HL-60 (cell line): ENCODE results near the gene TBC1D4.
A peak's percentile ranks its signal among the peaks of the same experiment; 100 is the strongest.

Source experiments
- POLR2AphosphoS5 ChIP-seq: IDR thresholded peaks from 2 replicates; pipeline ENCODE4 v1.6.1; 2012; ENCODE audit warnings: low read depth
- SPI1 ChIP-seq: IDR thresholded peaks from 2 replicates; pipeline ENCODE4 v1.6.1; 2012; ENCODE audit warnings: low read depth, mild to moderate bottlenecking, borderline replicate concordance
- TF ChIP-seq, protein P1 (sequence below): IDR thresholded peaks from one replicate; pipeline ENCODE4 v1.5.1; 2011; ENCODE audit warnings: low read length, control low read depth, inconsistent platforms; ENCODE audit not compliant: insufficient read depth
- TF ChIP-seq, protein P2 (sequence below): IDR thresholded peaks from 2 replicates; pipeline ENCODE4 v1.6.1; 2012; ENCODE audit warnings: low read depth; ENCODE audit not compliant: insufficient replicate concordance

DNA sequence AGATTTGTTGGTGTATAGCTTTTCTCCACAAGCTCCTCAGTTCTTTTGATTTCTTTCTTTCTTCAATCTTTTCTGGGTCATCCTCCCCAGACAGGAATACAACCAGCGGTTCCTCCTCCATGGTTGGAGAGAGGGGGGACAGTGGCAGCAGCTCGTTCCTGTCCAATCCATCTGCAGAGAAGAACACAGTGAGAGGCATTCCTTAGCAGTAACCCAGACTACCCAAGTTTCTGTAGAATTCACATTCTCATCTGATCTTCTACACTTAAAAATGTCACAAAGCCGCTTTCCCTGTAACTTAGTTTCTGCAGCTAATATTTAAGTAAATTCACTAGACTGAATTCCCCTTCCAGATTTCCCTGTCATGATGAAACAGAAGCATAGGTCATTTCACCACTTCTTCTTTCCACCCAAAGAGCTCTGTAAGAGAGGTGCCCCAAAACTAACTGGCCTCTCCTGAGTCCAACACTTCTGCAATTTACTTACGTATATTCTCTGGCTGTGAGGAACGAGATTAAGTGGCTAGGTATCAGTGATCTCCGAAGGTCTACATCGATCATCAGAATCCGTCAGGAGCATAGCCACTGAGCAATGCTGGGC, 171.9 kb downstream of the TBC1D4 start:
- TF ChIP-seq, protein P1, sequence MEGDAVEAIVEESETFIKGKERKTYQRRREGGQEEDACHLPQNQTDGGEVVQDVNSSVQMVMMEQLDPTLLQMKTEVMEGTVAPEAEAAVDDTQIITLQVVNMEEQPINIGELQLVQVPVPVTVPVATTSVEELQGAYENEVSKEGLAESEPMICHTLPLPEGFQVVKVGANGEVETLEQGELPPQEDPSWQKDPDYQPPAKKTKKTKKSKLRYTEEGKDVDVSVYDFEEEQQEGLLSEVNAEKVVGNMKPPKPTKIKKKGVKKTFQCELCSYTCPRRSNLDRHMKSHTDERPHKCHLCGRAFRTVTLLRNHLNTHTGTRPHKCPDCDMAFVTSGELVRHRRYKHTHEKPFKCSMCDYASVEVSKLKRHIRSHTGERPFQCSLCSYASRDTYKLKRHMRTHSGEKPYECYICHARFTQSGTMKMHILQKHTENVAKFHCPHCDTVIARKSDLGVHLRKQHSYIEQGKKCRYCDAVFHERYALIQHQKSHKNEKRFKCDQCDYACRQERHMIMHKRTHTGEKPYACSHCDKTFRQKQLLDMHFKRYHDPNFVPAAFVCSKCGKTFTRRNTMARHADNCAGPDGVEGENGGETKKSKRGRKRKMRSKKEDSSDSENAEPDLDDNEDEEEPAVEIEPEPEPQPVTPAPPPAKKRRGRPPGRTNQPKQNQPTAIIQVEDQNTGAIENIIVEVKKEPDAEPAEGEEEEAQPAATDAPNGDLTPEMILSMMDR = no peak
- TF ChIP-seq SPI1 (peak; percentile 85), POLR2AphosphoS5 (no peak)
- TF ChIP-seq, protein P2, sequence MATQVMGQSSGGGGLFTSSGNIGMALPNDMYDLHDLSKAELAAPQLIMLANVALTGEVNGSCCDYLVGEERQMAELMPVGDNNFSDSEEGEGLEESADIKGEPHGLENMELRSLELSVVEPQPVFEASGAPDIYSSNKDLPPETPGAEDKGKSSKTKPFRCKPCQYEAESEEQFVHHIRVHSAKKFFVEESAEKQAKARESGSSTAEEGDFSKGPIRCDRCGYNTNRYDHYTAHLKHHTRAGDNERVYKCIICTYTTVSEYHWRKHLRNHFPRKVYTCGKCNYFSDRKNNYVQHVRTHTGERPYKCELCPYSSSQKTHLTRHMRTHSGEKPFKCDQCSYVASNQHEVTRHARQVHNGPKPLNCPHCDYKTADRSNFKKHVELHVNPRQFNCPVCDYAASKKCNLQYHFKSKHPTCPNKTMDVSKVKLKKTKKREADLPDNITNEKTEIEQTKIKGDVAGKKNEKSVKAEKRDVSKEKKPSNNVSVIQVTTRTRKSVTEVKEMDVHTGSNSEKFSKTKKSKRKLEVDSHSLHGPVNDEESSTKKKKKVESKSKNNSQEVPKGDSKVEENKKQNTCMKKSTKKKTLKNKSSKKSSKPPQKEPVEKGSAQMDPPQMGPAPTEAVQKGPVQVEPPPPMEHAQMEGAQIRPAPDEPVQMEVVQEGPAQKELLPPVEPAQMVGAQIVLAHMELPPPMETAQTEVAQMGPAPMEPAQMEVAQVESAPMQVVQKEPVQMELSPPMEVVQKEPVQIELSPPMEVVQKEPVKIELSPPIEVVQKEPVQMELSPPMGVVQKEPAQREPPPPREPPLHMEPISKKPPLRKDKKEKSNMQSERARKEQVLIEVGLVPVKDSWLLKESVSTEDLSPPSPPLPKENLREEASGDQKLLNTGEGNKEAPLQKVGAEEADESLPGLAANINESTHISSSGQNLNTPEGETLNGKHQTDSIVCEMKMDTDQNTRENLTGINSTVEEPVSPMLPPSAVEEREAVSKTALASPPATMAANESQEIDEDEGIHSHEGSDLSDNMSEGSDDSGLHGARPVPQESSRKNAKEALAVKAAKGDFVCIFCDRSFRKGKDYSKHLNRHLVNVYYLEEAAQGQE = no peak
